Hematopoietic multipotent progenitor cell treated with erythropoietin and hydrocortisone succinate and interleukin-3 and kit ligand, for 17 days (in vitro differentiated cells): Measurements from ENCODE around the gene ADARB2.
"Not testable (repeated sequence)": the region's sequence is repeated elsewhere in the genome, so short reads cannot be mapped to it uniquely, and the experiment has no call there.

Experiments
- DNase-seq: peaks from one replicate; pipeline ENCODE4 v3.0.0-alpha.2; 2015; ENCODE audit warnings: low spot score

The ADARB2 gene

DNA sequence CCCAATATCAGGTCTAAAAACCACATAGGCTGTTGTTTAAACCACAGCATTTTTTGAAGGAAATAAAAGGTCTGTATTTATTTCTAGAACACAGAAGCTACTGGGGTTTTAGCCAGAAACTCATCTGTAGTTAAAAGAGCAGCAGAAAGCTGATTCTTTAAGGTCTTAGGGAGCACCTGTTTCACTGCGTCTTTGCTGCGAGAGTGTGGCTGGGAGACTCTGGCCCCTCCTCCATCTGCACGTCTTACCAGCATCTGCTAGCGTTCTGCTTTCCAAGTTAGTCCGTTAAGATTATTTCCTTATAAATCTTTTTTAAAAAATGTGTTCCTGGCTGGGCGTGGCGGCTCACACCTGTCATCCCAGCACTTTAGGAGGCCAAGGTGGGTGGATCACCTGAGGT, 95.9 kb downstream of the ADARB2 start:
- DNase-seq = no peak

DNA sequence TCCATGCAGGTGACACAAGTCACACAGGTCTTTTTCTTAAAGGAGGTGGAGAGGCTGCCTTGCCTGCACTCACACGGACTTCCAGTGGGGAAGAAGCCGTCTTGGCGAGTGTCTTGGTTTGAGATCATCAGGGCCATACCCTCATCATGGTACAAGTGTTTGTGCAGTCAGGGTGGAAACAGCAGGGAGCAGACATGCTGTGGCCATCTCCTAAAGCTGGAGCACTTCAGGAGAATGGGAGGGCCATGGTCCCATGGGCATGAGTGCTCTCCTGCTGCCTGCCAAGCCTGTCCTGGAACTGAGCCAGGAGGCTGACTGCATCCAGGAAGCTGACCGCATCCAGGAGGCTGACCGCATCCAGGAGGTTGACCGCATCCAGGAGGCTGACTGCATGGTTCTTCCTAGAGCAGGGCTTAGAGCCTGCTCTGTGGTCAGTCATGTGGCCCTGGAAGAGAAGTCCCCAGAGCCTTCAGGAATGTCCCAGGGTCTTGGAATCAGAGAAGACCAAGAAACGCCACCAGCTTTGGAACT, 98.4 kb downstream of the ADARB2 start:
- no peak for DNase-seq

DNA sequence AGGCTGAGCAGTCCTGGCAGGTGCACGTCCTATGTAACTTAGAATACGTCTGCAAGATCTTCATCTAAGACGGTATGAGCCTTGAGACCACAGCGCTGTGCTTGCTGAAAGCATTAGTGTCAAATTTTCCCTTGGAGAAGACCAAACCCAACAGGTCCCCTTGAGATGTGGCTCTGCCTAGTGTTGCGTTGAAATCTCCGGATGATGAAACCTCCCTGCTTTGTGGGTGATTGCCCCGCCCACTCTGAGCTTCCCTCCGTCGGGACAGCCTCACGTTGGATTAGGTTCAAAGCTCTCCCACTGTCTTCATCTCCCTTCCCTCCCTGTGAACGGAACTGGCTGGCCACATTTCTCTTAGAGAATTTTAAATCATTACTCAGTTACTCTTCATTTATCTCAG, 102.0 kb downstream of the ADARB2 start:
- no peak for DNase-seq

DNA sequence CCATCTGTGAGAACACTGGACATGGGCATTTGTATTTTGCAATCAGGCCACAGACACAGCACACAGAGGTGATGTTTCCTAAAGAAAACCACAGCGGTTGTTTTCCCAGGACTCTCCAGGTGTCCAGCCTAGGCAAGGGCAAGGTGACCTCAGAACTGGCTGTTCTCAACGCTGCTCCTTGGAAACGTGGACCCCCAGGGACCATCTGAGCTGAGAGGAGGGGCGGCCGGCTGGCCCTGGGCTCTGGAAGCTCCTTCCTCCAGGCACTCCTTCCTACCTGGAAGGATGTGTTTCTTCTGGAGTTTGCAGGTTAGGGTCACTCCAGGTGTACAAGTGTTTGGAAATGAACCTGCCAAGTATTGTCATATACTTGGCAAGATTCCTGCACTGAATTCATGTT, 103.1 kb downstream of the ADARB2 start:
- no peak for DNase-seq

DNA sequence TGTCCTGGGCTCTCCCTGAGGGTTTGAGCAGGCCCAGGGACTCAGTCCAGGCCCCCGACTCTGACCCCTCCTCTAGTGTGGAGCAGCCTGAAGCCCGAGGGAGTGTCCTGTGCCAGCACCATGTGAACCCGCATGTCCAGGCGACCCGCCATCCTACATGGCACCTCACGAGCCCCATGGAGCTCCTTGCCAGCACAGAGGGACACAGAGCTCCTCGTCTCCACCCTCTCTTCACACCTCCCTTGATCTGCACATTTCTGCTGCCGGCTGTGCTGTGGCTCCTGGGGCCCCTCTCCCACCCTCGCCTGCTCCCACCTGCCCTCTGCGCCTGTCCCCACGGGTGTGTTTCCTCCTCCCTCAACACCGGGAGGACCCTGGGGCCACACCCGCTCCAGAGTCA, 103.5 kb downstream of the ADARB2 start:
- no peak for DNase-seq

DNA sequence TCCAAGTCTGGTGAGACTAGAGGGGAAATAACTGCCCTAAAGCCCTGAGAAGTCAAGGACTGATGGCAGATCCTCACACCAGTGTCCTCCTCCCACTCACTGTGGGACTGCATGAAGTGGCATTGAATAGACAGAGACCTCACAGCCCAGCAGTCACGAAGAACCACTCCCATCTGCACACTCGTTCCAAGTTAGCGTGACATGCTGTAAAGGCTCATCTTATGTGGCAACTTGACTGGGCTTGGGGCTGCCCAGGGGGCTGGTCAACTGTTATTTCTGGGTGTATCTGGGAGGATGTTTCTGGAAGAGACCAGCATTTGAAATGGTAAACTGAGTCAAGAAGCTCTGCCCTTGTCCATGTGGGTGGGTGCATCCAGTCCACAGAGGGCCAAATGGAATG, 104.7 kb downstream of the ADARB2 start:
- DNase-seq = no peak

DNA sequence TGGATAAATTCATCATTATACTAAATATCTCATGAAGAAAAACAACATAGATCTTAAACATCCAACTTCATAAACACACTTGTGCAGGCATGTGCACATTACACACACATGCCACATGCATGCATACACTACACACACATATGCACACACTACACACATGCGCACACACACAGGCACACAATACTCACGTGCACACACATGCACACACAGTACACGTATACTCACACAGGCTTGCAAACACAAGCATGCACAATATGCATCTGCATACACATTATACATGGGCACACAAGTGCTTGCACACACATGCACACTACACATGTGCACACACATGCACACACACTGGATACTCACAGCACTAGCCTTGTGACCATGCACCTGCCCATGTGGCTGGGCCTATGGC, 105.2 kb downstream of the ADARB2 start:
- DNase-seq = no peak

DNA sequence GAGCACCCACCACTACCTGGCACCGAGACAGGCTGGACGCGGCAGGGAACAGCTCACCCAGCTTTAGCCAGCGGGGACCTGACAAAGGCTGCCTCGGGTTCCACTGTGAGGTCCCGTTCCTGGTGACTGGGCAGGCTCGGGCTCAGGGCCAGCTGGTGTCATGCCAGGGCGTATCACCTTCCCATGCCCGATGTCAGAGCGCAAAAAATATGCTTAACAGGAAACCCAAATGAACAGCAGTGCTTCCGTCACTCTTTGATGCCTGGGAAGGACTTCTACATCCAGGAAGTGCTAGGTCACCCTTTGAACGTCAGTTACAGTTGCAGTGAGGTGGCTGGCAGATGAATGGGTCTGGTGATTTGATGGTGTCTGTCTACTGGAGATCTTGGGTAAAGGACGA, 106.0 kb downstream of the ADARB2 start:
- no peak for DNase-seq

DNA sequence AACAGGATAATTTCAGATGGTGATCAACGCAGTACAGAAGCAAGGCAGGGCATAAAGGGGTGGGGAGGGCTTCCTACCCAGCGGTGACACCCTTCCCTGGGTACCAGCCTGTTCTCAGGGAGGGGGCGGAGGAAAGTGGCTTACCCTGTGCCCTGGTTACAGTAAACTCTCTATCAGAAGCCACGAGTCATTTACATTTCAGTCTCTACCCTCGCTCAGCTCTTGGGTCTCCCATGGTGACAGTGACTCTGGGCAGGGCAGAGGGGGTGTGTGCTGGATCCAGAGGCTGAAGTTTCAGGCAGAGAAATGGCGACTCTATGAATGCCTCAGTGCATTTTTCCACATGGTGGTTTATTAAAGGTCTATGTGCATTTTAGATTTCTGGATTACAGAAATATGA, 107.0 kb downstream of the ADARB2 start:
- no peak for DNase-seq

DNA sequence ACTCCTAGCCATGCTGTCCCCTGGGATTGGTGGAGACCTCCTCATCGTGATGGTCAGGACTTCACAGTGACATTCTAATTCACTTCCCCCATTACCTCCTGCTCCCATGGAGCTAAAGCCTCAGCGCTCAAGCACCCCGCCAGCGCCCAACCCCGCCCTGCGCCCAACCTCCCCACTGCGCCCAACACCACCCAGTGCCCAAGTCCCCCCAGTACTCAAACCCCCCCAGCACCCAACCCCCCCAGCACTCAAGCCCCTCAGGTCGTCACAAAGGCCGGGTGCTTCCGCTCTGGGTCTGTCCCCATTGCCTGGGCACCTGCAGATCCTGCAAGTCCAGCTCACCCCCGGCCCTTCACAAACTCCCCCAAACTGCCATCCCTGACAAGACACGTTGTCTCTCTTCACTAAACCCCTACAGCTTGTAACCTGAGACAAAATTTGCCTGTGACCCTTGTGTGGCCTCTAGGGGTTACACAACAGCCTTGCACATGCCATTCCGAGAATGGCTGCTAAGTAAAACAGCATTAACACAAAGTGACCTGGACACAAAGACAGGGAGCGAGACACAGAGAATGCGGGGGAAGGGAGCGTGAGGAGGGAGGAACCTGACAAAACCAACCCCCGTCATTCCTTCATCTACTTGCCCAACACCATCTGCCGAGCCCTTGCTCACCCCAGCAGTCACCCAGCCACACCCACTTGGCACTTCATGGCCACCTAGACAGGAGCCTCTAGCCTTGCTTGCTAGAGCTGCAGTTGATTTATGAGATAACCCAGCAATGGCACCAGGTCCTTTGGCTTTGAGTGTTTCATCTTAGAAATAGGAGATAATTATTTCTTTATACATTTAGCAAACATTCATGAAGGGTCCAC, 107.8 kb downstream of the ADARB2 start:
- no peak for DNase-seq

DNA sequence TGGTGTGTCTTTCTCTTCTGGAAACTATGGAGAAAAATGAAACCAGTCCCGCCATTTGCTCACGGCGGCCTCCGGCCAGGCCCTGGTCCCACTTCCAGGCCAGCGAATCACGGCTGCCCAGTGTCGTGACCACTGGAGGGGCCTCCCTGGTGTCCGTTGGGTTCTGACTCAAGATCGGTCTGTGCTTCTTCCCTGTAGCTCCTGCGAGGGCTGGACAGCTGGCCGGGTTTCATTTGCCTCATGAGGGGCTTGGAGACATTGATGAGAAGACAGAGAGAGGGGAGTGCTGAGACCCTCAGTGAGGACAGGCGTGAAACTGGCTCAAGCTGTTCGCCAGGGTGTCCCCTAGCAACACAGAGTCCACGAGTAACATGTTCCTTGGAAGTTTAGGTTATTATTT, 108.6 kb downstream of the ADARB2 start:
- no peak for DNase-seq

DNA sequence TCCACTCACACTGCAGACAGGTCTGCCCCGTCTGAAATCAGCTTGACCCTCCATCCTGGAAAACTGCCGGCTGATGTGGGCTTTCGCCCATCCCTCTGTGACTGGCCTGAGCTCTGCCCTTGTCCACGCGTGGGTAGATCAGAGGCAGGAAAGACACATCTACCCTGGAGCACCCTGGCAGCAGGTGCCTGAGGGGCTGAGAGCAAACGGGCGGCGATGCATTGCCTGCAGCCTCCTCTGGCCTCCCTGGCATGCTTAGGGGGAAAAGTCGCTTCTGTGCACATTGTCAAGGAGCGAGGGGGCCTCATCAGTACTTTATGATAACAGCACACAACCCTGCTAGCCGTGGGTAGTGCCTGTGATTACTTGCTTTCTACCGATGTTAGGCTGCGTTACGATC, 109.4 kb downstream of the ADARB2 start:
- no peak for DNase-seq

DNA sequence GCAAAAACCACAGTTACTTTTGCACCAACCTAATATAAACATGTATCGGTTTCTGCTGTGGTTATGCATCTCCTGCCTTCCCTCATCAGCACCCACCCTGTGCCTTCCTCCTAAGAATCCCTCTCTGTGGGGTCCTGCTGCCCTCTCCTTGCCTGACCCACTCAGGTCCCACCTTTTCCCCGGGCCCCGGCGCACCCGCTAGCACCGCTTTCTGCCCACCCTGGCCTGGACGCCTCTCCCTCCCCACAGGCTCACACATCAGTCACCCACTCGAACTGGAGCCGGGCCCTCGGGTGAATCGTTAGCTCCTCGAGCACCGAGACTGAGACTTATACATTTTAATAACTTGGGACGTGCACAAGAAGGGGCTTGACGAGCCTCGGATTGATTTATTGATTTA, 110.5 kb downstream of the ADARB2 start:
- DNase-seq = no peak

DNA sequence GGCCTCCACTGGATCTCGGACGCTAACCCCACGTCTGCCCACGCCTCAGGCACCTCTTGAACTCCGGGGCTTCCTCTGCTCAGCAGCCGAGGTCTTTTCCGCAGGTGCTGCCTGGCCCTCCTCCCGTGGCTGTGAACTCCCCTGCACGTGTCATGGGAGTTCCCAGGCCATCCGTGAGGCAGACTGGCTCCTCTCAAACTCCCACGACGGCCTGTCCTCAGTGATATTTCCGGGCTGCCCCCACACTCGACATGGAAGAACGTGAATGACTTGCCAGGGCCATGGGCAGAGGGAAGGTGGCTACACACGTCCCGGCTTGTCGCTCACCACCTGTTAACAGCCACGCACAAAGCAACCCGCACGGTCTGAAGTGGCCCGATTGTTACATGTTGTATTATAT, 110.9 kb downstream of the ADARB2 start:
- no peak for DNase-seq

DNA sequence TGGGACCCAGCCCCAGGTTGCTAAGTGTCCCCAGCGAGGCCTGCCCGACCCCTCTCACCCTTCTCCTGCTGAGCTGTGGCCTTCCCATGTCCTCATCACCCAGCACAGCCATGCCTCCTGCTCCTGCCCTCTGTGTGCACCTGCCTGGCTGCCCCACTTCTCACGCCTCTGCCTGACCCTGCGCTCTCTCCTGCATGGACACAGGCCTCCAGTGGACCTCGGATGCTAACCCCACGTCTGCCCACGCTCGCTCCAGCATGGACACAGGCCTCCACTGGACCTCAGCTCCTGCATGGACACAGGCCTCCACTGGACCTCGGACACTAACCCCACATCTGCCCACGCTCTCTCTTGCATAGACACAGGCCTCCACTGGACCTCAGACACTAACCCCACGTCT, 111.6 kb downstream of the ADARB2 start:
- no peak for DNase-seq

DNA sequence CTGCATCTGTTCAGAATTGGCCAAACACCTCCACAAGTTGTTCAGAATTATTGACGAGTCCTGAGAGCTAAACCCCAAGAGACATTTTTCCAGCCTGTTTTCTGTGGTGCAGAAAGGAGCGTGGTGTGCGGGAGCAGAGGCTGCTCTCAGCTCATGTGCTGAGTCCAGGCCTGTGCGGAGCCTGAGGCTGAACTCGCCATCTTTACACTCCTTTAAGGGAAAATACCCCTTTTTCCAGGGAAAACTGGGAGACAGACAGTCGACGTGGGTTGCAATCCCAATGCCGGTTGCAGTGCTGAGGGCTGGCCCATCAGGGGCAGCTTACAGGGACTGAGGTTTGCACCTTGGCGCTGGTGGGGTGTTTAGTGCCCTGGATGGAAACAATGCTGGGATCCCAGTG, 112.2 kb downstream of the ADARB2 start:
- DNase-seq = no peak

DNA sequence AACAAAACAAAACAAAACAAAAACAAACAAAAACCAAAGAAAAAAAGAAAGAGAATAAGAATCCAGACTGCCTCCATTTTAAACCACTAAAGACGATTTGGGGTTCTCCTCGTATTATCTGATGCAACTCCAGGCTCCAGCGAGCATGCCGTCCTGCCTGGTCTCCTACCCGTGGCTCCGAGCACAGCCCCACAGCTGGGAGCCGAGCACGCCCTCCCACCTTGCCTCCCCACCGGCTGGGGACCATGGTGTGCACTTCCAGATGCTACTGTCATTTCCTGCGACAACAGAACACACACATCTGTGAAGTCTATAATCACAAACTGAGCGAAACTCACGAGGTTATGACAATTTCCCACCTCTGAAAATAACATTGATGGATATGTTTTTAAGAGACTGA, 113.1 kb downstream of the ADARB2 start:
- no peak for DNase-seq

DNA sequence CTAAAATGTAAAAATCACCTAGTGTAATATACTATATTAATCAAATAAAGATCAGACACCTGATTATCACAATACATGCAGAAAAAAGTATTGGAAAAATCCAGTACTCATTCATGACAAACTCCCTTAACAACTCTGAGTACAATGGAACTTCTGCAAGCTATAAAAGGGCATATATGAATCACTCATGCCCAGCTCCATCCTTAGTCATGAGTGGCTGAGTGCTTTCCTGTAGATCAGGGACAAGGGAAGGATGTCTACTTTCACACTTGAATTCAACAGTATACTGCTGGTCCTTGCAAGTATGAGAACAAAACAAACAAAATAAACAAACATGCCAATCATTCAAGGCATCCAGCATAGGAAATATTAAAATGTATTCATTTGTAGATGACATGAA, 116.5 kb downstream of the ADARB2 start:
- DNase-seq = no peak

DNA sequence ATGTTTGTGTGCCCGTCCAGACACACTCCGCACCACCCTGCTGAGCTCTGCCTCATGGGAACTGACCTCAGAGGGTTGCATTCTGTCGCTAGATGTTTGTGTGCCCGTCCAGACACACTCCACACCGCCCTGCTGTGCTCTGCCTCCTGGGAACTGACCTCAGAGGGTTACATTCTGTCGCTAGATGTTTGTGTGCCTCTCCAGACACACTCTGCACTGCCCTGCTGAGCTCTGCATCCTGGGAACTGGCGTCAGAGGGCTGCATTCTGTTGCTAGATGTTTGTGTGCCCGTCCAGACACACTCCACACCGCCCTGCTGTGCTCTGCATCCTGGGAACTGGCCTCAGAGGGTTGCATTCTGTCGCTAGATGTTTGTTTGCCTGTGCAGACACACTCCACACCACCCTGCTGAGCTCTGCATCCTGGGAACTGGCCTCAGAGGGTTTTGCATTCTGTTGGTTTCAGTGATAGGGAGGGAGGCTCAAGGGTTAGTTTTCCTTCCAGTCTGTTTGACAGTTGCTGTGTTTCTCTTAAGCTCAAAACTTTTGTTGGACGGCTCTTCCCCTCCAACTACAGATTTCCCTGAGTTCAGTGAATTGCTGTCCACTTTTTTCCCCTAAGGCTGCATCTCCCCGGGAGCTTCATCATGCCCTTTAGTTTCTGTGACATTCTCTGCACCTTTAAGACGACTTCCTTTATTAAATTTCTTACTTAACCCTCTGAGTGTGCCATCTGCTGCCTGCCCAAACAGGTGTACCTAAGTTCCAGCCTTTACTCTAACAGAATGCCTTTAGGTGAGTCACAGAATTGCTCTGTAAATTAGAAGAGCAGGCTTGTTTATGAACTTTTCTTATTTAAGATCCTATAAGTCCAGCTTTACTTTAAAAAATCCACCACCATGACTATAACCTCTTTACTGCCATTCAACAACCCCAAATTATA, 119.7 kb downstream of the ADARB2 start:
- not testable (repeated sequence) for DNase-seq

DNA sequence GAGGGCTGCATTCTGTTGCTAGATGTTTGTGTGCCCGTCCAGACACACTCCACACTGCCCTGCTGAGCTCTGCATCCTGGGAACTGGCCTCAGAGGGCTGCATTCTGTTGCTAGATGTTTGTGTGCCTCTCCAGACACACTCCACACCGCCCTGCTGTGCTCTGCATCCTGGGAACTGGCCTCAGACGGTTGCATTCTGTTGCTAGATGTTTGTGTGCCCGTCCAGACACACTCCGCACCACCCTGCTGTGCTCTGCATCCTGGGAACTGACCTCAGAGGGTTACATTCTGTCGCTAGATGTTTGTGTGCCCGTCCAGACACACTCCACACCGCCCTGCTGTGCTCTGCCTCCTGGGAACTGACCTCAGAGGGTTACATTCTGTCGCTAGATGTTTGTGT, 120.6 kb downstream of the ADARB2 start:
- DNase-seq = not testable (repeated sequence)

DNA sequence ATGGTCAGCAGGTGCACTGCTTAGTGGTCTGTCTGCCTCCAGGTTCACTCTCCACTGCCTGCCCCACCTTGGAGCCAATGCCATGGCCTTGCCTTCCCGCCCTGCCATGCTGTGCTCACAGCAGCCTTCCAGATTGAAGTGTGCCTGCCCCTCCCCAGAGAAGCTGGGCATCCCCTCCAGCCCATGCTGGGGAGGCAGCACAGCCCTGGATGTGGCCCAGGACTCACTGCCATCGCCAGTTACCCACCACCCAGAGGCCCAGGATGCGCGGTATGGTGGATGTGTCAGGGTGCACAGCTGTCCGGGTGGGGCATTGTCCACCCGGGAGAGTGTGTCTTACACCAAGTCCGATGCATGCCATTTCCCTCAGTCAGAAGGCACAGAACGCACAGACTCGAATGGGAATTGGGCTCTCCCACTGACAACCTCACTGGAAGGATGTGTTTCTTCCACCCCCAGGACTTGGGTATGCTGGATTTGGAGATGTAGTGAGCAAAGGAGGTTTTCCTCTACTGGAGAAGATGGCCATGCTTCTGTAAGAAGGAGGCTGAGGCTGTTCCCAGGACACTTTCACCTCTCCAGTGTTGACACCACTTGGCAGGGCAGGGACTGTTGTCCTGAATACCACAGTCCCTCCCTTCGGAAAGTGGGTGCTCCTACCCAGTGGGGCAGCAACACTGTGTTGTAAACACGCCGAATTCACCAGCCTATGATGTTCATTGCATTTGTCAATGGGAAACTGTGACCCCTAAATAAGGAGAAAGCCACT, 122.0 kb downstream of the ADARB2 start:
- DNase-seq = no peak

DNA sequence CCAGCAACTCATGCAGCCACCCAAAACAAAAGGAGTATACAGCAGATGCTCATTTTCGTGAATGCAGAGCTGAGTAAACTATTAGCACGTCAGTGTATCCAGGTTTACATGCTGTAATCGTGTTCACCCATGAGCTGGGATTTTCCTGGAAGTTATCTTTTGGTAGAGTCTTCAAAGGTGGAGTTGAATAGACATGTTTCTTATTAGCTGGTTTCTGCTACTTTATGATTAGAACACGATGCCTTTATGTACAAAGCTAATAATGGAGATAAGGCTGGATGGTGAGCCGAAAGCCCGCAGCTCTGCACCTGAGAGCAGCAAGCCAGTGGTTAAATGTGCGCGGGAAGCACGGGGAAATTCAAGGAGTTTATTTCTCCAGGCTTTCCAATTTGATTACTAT, 123.8 kb downstream of the ADARB2 start:
- no peak for DNase-seq
